Progenitor cell of endocrine pancreas (in vitro differentiated cells): ENCODE measurements around the gene RAD51D. TPM values are rescaled to one million over a fixed set of nuclear protein-coding genes. Genes with fewer than 3 reads are reported as not detected.
A peak's percentile ranks its signal among the peaks of the same experiment; 100 is the strongest.

Source experiments
- DNase-seq: peaks from one replicate; pipeline ENCODE4 v3.0.0; 2021; ENCODE audit warnings: low spot score; ENCODE audit not compliant: unreplicated experiment
- H3K27ac Mint-ChIP-seq: 2 replicates; pipeline ENCODE4 v1.8.0; 2021; ENCODE audit warnings: mild to moderate bottlenecking, moderate library complexity, mixed read lengths
- H3K27me3 Mint-ChIP-seq: 2 replicates; pipeline ENCODE4 v1.8.0; 2021; ENCODE audit warnings: mixed read lengths
- H3K36me3 Mint-ChIP-seq: 2 replicates; pipeline ENCODE4 v1.8.0; 2022; ENCODE audit warnings: mixed read lengths; ENCODE audit not compliant: insufficient read depth
- H3K4me1 Mint-ChIP-seq: 2 replicates; pipeline ENCODE4 v1.8.0; 2021; ENCODE audit warnings: low read depth, mixed read lengths
- H3K4me3 Mint-ChIP-seq: 2 replicates; pipeline ENCODE4 v1.8.0; 2021; ENCODE audit warnings: low read depth, mild to moderate bottlenecking, moderate library complexity, mixed read lengths
- H3K9me3 Mint-ChIP-seq: 2 replicates; pipeline ENCODE4 v1.8.0; 2021; ENCODE audit warnings: low read depth, mixed read lengths
- long read RNA-seq: library from polyadenylated mRNA; unstranded; transcript quantifications from one replicate; pipeline ENCODE4 v2.0.0, GENCODE V29; 2020
- total RNA-seq: library from RNA; stranded (reverse); gene quantifications from 2 replicates; pipeline ENCODE4 v1.2.1, GENCODE V29; 2021
- TF ChIP-seq, protein P1 (sequence below): fragments of 200-600 bp; sonication (generic); IDR thresholded peaks from one replicate; pipeline ENCODE4 v1.5.0; 2021; ENCODE audit warnings: antibody characterized with exemption, mild to moderate bottlenecking; ENCODE audit not compliant: unreplicated experiment

RAD51D gene
- total RNA-seq = 16.0 and 18.8 TPM in 2 replicates
- long read RNA-seq, full-length matches to known transcripts = 26 of 39 reads
- long read RNA-seq, partial matches to known transcripts = 2 of 39 reads
- long read RNA-seq, other reads (novel, unspliced or antisense) = 11 of 39 reads

- Mint-ChIP-seq H3K27me3 (peaks cover 13% of the 10 kb centered on the region), H3K4me3 (peak within 1 kb of the TSS; percentile 88), H3K9me3 (no peaks in the 10 kb centered on the region), H3K36me3 (peaks cover 6% of the 10 kb centered on the region), H3K27ac (peak within 1 kb of the TSS; percentile 93), H3K4me1 (peaks cover 4% of the 10 kb centered on the region)
- peak; percentile 75 for DNase-seq
- TF ChIP-seq, protein P1, sequence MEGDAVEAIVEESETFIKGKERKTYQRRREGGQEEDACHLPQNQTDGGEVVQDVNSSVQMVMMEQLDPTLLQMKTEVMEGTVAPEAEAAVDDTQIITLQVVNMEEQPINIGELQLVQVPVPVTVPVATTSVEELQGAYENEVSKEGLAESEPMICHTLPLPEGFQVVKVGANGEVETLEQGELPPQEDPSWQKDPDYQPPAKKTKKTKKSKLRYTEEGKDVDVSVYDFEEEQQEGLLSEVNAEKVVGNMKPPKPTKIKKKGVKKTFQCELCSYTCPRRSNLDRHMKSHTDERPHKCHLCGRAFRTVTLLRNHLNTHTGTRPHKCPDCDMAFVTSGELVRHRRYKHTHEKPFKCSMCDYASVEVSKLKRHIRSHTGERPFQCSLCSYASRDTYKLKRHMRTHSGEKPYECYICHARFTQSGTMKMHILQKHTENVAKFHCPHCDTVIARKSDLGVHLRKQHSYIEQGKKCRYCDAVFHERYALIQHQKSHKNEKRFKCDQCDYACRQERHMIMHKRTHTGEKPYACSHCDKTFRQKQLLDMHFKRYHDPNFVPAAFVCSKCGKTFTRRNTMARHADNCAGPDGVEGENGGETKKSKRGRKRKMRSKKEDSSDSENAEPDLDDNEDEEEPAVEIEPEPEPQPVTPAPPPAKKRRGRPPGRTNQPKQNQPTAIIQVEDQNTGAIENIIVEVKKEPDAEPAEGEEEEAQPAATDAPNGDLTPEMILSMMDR = peak; percentile 95
These were observed at the start of gene RAD51D for GRCh38 chr17:35119370-35120165. Gene RAD51D, minus strand, starts transcription at chr17:35119860. Its CDS starts 247 bp downstream, at chr17:35119613.

DNA sequence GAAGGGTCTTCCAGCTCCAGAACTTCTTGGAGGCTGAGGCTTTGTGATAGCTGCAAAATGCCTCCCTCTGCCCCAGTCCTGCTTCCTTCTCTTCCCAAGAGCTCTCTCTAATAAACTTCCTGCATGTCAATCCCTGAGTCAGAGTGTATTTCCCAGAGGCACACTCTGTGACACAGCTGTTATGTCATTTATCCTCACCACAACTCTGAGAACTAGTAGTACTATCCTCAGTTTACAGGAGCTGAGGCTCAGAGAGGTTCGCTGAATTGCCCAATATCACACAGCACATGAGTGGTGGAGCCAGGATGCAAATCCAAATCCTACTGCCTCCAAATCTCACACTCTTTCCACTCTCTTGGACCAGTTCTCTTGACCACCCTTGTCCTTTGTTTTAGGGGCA, 48.0 kb upstream of the RAD51D start:
- Mint-ChIP-seq H3K27me3 (peaks cover 2% of the 10 kb centered on the region), H3K27ac (no peak overlapping the region), H3K9me3 (no peaks in the 10 kb centered on the region), H3K4me1 (no peaks in the 10 kb centered on the region), H3K4me3 (no peak overlapping the region), H3K36me3 (no peaks in the 10 kb centered on the region)
- TF ChIP-seq, protein P1 = no peak
- DNase-seq = no peak

DNA sequence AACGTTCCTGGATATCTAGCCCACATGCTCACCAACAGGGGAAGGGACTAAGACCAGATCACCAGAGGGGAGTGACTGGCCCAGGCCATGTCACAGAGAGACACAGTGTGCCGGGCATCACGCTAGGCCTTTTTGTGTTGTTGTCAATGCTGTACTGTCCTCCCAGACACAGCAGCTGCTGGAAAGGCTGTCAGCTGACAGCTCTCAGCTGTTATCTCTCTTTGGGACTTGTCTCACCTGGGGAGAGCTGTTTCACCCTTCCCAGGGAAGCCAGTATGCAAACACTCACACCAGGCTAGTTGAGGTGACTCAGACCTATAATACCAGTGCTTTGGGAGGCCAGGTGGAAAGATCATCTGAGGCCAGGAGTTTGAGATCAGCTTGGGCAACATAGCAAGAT, 47.4 kb upstream of the RAD51D start:
- Mint-ChIP-seq H3K4me1 (no peaks in the 10 kb centered on the region), H3K27me3 (peaks cover 3% of the 10 kb centered on the region), H3K4me3 (no peak overlapping the region), H3K27ac (no peak overlapping the region), H3K36me3 (no peaks in the 10 kb centered on the region), H3K9me3 (no peaks in the 10 kb centered on the region)
- no peak for DNase-seq
- TF ChIP-seq, protein P1 = no peak

GRCh38 chr17:35166526-35166925, 46.9 kb upstream of the RAD51D start:
- Mint-ChIP-seq H3K27ac (no peak overlapping the region), H3K9me3 (no peaks in the 10 kb centered on the region), H3K36me3 (no peaks in the 10 kb centered on the region), H3K4me3 (no peak overlapping the region), H3K27me3 (peaks cover 5% of the 10 kb centered on the region), H3K4me1 (no peaks in the 10 kb centered on the region)
- TF ChIP-seq, protein P1 = no peak
- no peak for DNase-seq

DNA sequence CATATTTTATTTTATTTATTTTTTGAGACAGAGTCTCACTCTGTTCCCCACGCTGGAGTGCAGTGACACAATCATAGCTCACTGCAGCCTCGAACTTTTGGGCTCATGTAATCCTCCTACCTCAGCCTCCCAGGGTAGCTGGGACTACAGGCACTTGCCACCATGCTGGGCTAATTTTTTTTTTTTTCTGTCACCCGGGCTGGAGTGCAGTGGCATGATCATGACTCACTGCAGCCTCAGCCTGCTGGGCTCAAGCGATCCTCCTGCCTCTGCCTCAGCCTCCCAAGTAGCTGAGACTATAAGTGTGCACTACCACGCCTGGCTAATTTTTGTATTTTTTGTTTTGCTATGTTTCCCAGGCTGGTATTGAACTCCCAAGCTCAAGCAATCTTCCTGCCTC, 45.1 kb upstream of the RAD51D start:
- H3K4me3 Mint-ChIP-seq = no peak overlapping the region
- no peaks in the 10 kb centered on the region for H3K36me3 Mint-ChIP-seq
- DNase-seq = no peak
- no peaks in the 10 kb centered on the region for H3K9me3 Mint-ChIP-seq
- H3K27me3 Mint-ChIP-seq = peaks cover 11% of the 10 kb centered on the region
- H3K4me1 Mint-ChIP-seq = peaks cover 2% of the 10 kb centered on the region
- no peak overlapping the region for H3K27ac Mint-ChIP-seq
- TF ChIP-seq, protein P1 = no peak
